Measurements from ENCODE around the gene NAGS. TPM values are rescaled to one million over a fixed set of nuclear protein-coding genes. Genes with fewer than 3 reads are reported as not detected.

The NAGS gene
- total RNA-seq, 1 experiment from 2014 or later: 10.0 TPM

DNA sequence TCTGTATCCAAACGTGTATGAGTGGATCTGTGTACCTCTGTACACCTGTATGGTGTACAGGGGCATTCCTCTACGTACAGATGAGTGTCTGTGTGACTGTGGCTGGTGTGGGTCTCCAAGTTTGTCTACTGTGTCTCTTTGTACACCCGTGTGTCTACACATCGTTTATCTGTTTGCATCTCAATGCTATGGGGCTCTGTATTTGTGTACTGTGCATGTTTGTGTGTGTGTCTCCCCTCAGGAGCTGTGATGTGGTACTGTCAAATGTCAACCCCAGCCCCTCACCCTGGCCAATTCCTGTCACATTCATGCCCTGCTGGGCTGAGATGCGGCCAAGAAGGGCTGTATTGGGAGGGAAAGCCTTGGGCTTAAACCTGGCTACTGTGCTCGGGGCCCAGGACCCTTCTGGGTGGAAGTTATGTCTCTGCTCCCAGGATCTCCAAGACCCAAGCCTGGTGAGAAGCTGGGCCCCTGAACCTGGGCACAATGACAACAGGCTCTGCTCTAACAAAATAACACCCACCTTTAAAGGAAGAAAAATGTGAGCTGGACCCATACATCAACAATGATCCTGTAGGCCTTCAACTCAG, 3.5 kb upstream of the NAGS start:
- Histone ChIP-seq H3K4me2 (ENCODE audit: low read length) (no peak overlapping the region), H3K79me2 (ENCODE audit: insufficient read depth, low read length) (peaks cover 6% of the 10 kb centered on the region; the same call in 1 of the 2 replicates), H3K9me2 (ENCODE audit: insufficient read depth) (no peaks in the 10 kb centered on the region), H3K9ac (ENCODE audit: low read length) (no peak overlapping the region), H3K27ac (ENCODE audit: low read depth, low read length) (no peak overlapping the region), H3K36me3 (ENCODE audit: control insufficient read depth in 1 of 2, insufficient read depth in 2 of 2, low read length in 2 of 2) (no peaks in the 10 kb centered on the region), H3K4me1 (ENCODE audit: control insufficient read depth in 1 of 2, insufficient read depth in 2 of 2, low read length in 2 of 2) (peaks cover 7 to 42% of the 10 kb centered on the region in 2 experiments), H3K27me3 (ENCODE audit: insufficient read depth, low read length) (no peaks in the 10 kb centered on the region), H3K4me3 (replicated peaks in 1 of 2; ENCODE audit: low read depth in 1 of 2, low read length in 2 of 2) (no peak overlapping the region), H4K20me1 (ENCODE audit: insufficient read depth) (no peaks in the 10 kb centered on the region), H2AFZ (ENCODE audit: low read depth, low read length, poor library complexity, severe bottlenecking) (no peak overlapping the region), H3K9me3 (ENCODE audit: control insufficient read depth in 1 of 2, insufficient read depth in 1 of 2, low read depth in 1 of 2, low read length in 2 of 2) (no peaks in the 10 kb centered on the region)
- no TSS peak for BruUV-seq (replicated peaks)
- POLR2A ChIA-PET: no interaction called here
- CTCF ChIA-PET: interaction anchor here (0.6 kb wide), 1 partner anchor 47 kb away, joined by 3 read pairs; the partner anchor contains the start of gene PYY
- no peak for ATAC-seq
- RAD21 ChIA-PET (ENCODE audit: low non-redundant PET in 1 of 2, low total read pairs in 2 of 2, uncharacterized antibody in 2 of 2, unreplicated experiment in 2 of 2): no interaction called here
- DNase-seq (ENCODE audit: low read depth, low spot score): no peak
- TF ChIP-seq, protein P1, sequence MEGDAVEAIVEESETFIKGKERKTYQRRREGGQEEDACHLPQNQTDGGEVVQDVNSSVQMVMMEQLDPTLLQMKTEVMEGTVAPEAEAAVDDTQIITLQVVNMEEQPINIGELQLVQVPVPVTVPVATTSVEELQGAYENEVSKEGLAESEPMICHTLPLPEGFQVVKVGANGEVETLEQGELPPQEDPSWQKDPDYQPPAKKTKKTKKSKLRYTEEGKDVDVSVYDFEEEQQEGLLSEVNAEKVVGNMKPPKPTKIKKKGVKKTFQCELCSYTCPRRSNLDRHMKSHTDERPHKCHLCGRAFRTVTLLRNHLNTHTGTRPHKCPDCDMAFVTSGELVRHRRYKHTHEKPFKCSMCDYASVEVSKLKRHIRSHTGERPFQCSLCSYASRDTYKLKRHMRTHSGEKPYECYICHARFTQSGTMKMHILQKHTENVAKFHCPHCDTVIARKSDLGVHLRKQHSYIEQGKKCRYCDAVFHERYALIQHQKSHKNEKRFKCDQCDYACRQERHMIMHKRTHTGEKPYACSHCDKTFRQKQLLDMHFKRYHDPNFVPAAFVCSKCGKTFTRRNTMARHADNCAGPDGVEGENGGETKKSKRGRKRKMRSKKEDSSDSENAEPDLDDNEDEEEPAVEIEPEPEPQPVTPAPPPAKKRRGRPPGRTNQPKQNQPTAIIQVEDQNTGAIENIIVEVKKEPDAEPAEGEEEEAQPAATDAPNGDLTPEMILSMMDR (IDR thresholded peaks at IDR 0.05 in 2 of 3, conservative IDR thresholded peaks at IDR 0.05 in 1 of 3; ENCODE audit: borderline replicate concordance in 1 of 3, insufficient read depth in 1 of 3, low read depth in 2 of 3, low read length in 2 of 3): no peak
- TF ChIP-seq FOSL1 (IDR thresholded peaks at IDR 0.05; ENCODE audit: low read depth): no peak
- no peak for TF ChIP-seq EGR1 (IDR thresholded peaks at IDR 0.05; ENCODE audit: low read depth)
- no peak for TF ChIP-seq ZNF274 (IDR thresholded peaks at IDR 0.05; ENCODE audit: low read depth, low read length)
- no peak for TF ChIP-seq SIN3A (IDR thresholded peaks at IDR 0.05; ENCODE audit: low read depth)
- TF ChIP-seq EZH2 (IDR thresholded peaks at IDR 0.05): no peak
- TF ChIP-seq, protein P2, sequence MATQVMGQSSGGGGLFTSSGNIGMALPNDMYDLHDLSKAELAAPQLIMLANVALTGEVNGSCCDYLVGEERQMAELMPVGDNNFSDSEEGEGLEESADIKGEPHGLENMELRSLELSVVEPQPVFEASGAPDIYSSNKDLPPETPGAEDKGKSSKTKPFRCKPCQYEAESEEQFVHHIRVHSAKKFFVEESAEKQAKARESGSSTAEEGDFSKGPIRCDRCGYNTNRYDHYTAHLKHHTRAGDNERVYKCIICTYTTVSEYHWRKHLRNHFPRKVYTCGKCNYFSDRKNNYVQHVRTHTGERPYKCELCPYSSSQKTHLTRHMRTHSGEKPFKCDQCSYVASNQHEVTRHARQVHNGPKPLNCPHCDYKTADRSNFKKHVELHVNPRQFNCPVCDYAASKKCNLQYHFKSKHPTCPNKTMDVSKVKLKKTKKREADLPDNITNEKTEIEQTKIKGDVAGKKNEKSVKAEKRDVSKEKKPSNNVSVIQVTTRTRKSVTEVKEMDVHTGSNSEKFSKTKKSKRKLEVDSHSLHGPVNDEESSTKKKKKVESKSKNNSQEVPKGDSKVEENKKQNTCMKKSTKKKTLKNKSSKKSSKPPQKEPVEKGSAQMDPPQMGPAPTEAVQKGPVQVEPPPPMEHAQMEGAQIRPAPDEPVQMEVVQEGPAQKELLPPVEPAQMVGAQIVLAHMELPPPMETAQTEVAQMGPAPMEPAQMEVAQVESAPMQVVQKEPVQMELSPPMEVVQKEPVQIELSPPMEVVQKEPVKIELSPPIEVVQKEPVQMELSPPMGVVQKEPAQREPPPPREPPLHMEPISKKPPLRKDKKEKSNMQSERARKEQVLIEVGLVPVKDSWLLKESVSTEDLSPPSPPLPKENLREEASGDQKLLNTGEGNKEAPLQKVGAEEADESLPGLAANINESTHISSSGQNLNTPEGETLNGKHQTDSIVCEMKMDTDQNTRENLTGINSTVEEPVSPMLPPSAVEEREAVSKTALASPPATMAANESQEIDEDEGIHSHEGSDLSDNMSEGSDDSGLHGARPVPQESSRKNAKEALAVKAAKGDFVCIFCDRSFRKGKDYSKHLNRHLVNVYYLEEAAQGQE (IDR thresholded peaks at IDR 0.05; ENCODE audit: low read depth): no peak
- TF ChIP-seq, protein P3, sequence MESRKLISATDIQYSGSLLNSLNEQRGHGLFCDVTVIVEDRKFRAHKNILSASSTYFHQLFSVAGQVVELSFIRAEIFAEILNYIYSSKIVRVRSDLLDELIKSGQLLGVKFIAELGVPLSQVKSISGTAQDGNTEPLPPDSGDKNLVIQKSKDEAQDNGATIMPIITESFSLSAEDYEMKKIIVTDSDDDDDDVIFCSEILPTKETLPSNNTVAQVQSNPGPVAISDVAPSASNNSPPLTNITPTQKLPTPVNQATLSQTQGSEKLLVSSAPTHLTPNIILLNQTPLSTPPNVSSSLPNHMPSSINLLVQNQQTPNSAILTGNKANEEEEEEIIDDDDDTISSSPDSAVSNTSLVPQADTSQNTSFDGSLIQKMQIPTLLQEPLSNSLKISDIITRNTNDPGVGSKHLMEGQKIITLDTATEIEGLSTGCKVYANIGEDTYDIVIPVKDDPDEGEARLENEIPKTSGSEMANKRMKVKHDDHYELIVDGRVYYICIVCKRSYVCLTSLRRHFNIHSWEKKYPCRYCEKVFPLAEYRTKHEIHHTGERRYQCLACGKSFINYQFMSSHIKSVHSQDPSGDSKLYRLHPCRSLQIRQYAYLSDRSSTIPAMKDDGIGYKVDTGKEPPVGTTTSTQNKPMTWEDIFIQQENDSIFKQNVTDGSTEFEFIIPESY (IDR thresholded peaks at IDR 0.05; ENCODE audit: extremely low read depth, insufficient replicate concordance, low read length): no peak
- TF ChIP-seq CEBPB (IDR thresholded peaks at IDR 0.05; ENCODE audit: low read depth): no peak
- no peak for TF ChIP-seq JUND (IDR thresholded peaks at IDR 0.05)
- TF ChIP-seq ELF1 (IDR thresholded peaks at IDR 0.05; ENCODE audit: borderline replicate concordance, low read depth): no peak
- no peak for TF ChIP-seq ZFX (IDR thresholded peaks at IDR 0.05)
- TF ChIP-seq YY1 (IDR thresholded peaks at IDR 0.05; ENCODE audit: extremely low read depth, insufficient replicate concordance, low read depth, low read length): no peak
- intact Hi-C loops (cut with micrococcal nuclease): no loop called here

Data from HCT116 (cell line).